LNCaP clone FGC (cell line): ENCODE results near the gene ITPKB.
"Not testable (repeated sequence)": the region's sequence is repeated elsewhere in the genome, so short reads cannot be mapped to it uniquely, and the experiment has no call there.

Experiments
- DNase-seq: peaks from one replicate; pipeline ENCODE4 v3.0.0-alpha.2; 2011; ENCODE audit warnings: low read depth
- H3K4me3 ChIP-seq: 2 replicates; pipeline ENCODE4 v1.5.1; 2011; ENCODE audit warnings: mild to moderate bottlenecking, low read depth, low read length, control low read depth
- TF ChIP-seq, protein P1 (sequence below): IDR thresholded peaks from 2 replicates; pipeline ENCODE4 v1.5.1; 2012; ENCODE audit warnings: mild to moderate bottlenecking; ENCODE audit not compliant: control insufficient read depth, insufficient read depth; ENCODE audit errors: extremely low read depth

The ITPKB gene

DNA sequence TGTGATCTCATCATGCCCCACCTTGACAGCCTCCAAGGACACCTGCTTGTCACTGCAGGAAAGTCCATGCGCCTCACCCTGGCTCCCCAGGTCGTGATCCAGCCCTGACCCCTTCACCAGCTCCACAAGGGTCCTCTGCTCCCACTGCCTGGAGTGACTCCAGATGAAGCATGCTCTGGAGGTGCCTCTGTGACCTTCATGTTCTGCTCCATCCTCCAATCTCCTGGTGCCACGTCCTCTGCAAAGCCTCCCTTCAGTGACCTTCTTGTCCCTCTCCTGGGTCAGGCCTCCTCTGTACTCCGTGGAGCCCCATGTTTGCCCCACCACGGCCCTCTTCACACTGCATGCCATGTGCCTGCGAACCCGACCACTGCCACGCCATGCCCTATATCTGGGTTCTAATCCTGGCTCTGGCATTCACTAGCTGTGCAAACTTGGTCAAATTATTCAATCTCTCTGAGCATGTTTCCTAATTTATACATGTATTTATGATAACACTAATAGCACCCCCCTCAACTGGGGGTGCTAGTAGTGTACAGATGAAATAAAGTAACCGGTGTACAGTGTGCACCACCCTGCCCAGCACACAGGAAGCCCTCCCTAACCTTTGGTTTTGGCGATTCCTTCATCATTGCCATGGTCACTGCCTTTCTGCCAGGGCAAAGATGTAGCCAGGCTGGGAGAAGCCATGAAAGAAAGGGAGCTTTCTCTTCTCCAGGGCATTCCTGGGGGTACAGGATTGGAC is 113.1 kb downstream of the ITPKB start:
- TF ChIP-seq, protein P1, sequence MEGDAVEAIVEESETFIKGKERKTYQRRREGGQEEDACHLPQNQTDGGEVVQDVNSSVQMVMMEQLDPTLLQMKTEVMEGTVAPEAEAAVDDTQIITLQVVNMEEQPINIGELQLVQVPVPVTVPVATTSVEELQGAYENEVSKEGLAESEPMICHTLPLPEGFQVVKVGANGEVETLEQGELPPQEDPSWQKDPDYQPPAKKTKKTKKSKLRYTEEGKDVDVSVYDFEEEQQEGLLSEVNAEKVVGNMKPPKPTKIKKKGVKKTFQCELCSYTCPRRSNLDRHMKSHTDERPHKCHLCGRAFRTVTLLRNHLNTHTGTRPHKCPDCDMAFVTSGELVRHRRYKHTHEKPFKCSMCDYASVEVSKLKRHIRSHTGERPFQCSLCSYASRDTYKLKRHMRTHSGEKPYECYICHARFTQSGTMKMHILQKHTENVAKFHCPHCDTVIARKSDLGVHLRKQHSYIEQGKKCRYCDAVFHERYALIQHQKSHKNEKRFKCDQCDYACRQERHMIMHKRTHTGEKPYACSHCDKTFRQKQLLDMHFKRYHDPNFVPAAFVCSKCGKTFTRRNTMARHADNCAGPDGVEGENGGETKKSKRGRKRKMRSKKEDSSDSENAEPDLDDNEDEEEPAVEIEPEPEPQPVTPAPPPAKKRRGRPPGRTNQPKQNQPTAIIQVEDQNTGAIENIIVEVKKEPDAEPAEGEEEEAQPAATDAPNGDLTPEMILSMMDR, result no peak
- no peak for DNase-seq
- H3K4me3 ChIP-seq, result no peak overlapping the region

DNA sequence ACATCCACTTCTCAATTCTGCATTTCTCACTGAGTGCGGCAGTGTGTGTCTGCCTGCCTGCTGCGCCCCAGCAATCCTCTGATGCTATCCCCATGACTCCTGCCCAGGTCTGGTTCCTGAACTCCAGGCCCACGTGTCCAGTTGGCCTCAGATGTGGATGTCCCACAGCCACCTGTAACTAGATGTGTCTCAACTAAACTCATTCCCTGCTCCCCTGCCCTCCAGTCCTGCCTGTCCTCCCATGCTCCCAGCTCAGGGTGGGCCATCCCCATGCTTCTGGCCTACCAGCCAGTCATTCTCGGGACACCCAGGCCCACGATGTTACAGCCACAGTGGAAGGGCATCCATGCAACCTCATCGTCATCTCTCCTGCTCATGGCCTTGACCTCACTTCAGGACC is 113.8 kb downstream of the ITPKB start:
- TF ChIP-seq, protein P1, result no peak
- H3K4me3 ChIP-seq, result no peak overlapping the region
- DNase-seq, result no peak

DNA sequence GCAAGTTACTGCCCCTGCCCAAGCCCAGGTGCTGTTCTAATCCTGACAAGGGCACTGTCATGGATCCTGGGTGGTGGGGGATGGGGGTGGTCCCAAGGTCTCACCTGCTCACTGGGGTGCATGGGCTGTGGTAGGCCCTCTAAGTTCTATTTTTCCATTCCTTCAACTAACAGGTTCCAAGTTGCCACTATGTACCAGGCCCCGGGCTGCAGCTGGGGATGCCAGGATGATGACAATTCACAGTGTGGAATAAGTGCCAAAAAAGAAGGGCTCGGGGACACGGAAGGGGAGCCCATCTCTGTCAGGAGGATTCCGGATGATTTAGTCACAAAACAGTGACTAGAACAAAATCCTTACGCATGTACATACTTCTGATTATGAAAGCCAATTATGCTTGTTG is 114.6 kb downstream of the ITPKB start:
- no peak overlapping the region for H3K4me3 ChIP-seq
- TF ChIP-seq, protein P1, result no peak
- DNase-seq, result no peak

DNA sequence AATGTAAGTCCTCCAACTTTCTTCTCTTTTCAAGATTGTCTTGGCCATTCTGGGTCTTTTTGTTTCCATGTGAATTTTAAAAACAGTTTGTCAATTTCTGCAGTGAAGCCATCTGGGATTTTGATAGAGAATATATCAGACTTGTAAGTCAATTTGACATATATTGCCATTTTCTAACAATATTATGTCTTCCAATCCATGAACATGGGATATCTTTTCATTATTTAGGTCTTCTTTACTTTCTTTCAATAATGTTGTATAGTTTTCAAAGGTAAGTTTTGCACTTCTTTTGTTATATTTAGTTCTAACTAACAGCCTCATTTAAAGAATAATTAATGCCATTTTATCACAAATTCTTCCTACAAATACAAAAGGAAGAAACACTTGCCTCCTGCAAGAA is 117.1 kb downstream of the ITPKB start:
- TF ChIP-seq, protein P1, result no peak
- DNase-seq, result no peak
- H3K4me3 ChIP-seq, result no peak overlapping the region

DNA sequence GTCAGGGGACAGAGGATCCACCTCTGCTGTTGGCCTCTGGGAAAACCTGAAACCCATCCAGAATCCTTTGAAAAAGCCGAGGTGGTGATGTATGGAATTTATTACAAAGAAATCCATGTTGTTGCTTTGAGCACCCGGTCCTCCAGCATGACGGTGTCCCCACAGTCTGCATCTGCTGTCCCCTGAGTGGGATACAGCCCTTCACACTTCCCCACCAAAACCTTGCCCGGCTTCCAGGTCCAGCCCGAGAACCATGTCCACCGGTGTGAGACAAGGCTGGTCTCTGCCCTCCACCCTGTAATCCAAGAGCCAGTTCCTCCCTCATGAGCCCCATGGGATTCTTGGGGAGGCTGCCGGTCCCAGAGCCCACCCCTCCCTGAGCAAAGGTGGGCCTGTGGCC is 120.1 kb downstream of the ITPKB start:
- no peak for DNase-seq
- TF ChIP-seq, protein P1, result no peak
- no peak overlapping the region for H3K4me3 ChIP-seq

DNA sequence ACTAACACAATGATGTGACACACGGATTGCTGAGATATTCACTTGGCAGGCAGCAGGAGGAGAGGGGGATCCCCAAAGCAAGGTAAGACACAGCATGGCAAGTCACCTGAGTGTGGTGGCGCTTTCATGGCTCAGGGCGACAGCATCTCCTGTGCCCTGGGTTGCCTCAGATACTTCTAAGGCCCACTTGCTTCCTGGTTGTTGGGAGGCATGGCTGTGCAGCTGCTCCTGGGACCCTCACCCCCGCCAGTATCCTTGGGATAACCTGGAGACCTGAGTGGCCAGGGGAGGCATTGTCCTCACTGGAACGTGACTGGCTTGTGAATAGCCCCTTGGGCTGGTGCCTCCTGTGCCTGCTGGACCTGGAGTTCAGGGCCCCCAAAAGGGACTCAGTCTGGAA is 120.7 kb downstream of the ITPKB start:
- TF ChIP-seq, protein P1, result no peak
- no peak overlapping the region for H3K4me3 ChIP-seq
- DNase-seq, result no peak

DNA sequence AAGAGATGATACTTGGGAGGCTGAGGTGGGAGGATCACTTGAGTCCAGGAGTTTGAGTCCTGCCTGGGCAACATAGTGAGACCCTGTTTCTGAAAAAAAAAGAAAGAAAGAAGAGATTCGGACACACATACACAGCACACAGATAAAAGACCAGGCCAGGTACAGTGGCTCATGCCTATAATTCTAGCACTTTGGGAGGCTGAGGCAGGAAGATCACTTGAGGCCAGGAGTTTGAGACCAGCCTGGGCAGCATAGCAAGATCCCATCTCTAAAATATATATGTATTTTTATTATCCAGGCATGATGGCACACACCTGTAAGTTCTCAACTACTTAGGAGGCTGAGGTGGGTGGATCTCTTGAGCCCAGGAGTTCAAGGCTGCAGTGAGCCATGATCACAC is 121.4 kb downstream of the ITPKB start:
- DNase-seq, H3K4me3 ChIP-seq: not testable (repeated sequence)
